ENCODE results near the gene EPN2. TPM values are rescaled to one million over a fixed set of nuclear protein-coding genes. Genes with fewer than 3 reads are reported as not detected.

Gene EPN2
- total RNA-seq, 1 donor from 2014 or later: 74.5 TPM

- H3K9me3 Mint-ChIP-seq (ENCODE audit: unreplicated experiment): no peaks in the 10 kb centered on the region
- TF ChIP-seq CTCF (IDR thresholded peaks at IDR 0.05; ENCODE audit: unreplicated experiment): no peak
- H3K27me3 Mint-ChIP-seq (ENCODE audit: unreplicated experiment): peaks cover 17% of the 10 kb centered on the region
- H3K4me3 Mint-ChIP-seq (ENCODE audit: unreplicated experiment): no peak overlapping the region
- H3K4me1 Mint-ChIP-seq (ENCODE audit: unreplicated experiment): peaks cover 20% of the 10 kb centered on the region
- no peak for DNase-seq (ENCODE audit: low spot score)
- no peaks in the 10 kb centered on the region for H3K36me3 Mint-ChIP-seq (ENCODE audit: low read depth, unreplicated experiment)
- no peak overlapping the region for H3K27ac Mint-ChIP-seq (ENCODE audit: unreplicated experiment)
Measured at GRCh38 chr17:19365833-19366636, 128.9 kb downstream of the EPN2 start.

GRCh38 chr17:19366637-19366972, 129.4 kb downstream of the EPN2 start:
- H3K27ac Mint-ChIP-seq (ENCODE audit: unreplicated experiment): no peak overlapping the region
- TF ChIP-seq CTCF (IDR thresholded peaks at IDR 0.05; ENCODE audit: unreplicated experiment): no peak
- H3K4me3 Mint-ChIP-seq (ENCODE audit: unreplicated experiment): no peak overlapping the region
- no peaks in the 10 kb centered on the region for H3K9me3 Mint-ChIP-seq (ENCODE audit: unreplicated experiment)
- H3K4me1 Mint-ChIP-seq (ENCODE audit: unreplicated experiment): peaks cover 16% of the 10 kb centered on the region
- H3K27me3 Mint-ChIP-seq (ENCODE audit: unreplicated experiment): peaks cover 17% of the 10 kb centered on the region
- DNase-seq (ENCODE audit: low spot score): no peak
- H3K36me3 Mint-ChIP-seq (ENCODE audit: low read depth, unreplicated experiment): no peaks in the 10 kb centered on the region

- H3K27ac Mint-ChIP-seq (ENCODE audit: unreplicated experiment): no peak overlapping the region
- H3K36me3 Mint-ChIP-seq (ENCODE audit: low read depth, unreplicated experiment): no peaks in the 10 kb centered on the region
- H3K4me3 Mint-ChIP-seq (ENCODE audit: unreplicated experiment): no peak overlapping the region
- DNase-seq (ENCODE audit: low spot score): no peak
- TF ChIP-seq CTCF (IDR thresholded peaks at IDR 0.05; ENCODE audit: unreplicated experiment): no peak
- H3K4me1 Mint-ChIP-seq (ENCODE audit: unreplicated experiment): peaks cover 17% of the 10 kb centered on the region
- H3K27me3 Mint-ChIP-seq (ENCODE audit: unreplicated experiment): peaks cover 13% of the 10 kb centered on the region
- H3K9me3 Mint-ChIP-seq (ENCODE audit: unreplicated experiment): no peaks in the 10 kb centered on the region
Measured at GRCh38 chr17:19368229-19368628, 131.1 kb downstream of the EPN2 start.

- no peak for TF ChIP-seq CTCF (IDR thresholded peaks at IDR 0.05; ENCODE audit: unreplicated experiment)
- Mint-ChIP-seq H3K4me1 (ENCODE audit: unreplicated experiment) (peaks cover 17% of the 10 kb centered on the region), H3K9me3 (ENCODE audit: unreplicated experiment) (no peaks in the 10 kb centered on the region), H3K36me3 (ENCODE audit: low read depth, unreplicated experiment) (no peaks in the 10 kb centered on the region), H3K27me3 (ENCODE audit: unreplicated experiment) (peaks cover 9% of the 10 kb centered on the region), H3K4me3 (ENCODE audit: unreplicated experiment) (no peak overlapping the region), H3K27ac (ENCODE audit: unreplicated experiment) (no peak overlapping the region)
- DNase-seq (ENCODE audit: low spot score): no peak
Measured at GRCh38 chr17:19369107-19369778, 132.1 kb downstream of the EPN2 start.
